WTC11 (cell line): ENCODE measurements around the gene CPT1A.

Source experiments
- ATF1 ChIP-seq: sonication (generic); formaldehyde crosslinking; IDR thresholded peaks from 2 replicates; pipeline ENCODE4 v1.8.1; 2023; ENCODE audit warnings: mild to moderate bottlenecking, moderate library complexity, missing genetic modification reagents
- CREB1 ChIP-seq: sonication (generic); formaldehyde crosslinking; IDR thresholded peaks from 2 replicates; pipeline ENCODE4 v1.8.0; 2023; ENCODE audit warnings: mild to moderate bottlenecking, missing genetic modification reagents
- CTCF ChIP-seq: fragments of 200-600 bp; IDR thresholded peaks from 2 replicates; pipeline ENCODE4 v1.8.0; 2022; ENCODE audit warnings: antibody characterized with exemption
- FOXJ3 ChIP-seq: sonication (generic); formaldehyde crosslinking; IDR thresholded peaks from 2 replicates; pipeline ENCODE4 v1.9.0; 2021; ENCODE audit warnings: missing genetic modification reagents, mild to moderate bottlenecking, borderline replicate concordance
- FOXP1 ChIP-seq: sonication (generic); formaldehyde crosslinking; IDR thresholded peaks from 2 replicates; pipeline ENCODE4 v1.8.0; 2022; ENCODE audit warnings: missing genetic modification reagents, mild to moderate bottlenecking, moderate library complexity, borderline replicate concordance
- KAT7 ChIP-seq: sonication (generic); formaldehyde crosslinking; IDR thresholded peaks from 2 replicates; pipeline ENCODE4 v1.8.1; 2023; ENCODE audit warnings: missing genetic modification reagents, mild to moderate bottlenecking, borderline replicate concordance
- ZNF232 ChIP-seq: sonication (generic); formaldehyde crosslinking; IDR thresholded peaks from 2 replicates; pipeline ENCODE4 v1.8.0; 2022; ENCODE audit warnings: mild to moderate bottlenecking, missing genetic modification reagents
- ZNF317 ChIP-seq: sonication (generic); formaldehyde crosslinking; IDR thresholded peaks from 2 replicates; pipeline ENCODE4 v1.8.1; 2023; ENCODE audit warnings: low read depth, mild to moderate bottlenecking, moderate library complexity, missing genetic modification reagents, borderline replicate concordance
- ZNF416 ChIP-seq: fragments of 250-450 bp; sonication (Bioruptor Pico); IDR thresholded peaks from 2 replicates; pipeline ENCODE4 v1.9.0; 2021; ENCODE audit warnings: mild to moderate bottlenecking, inconsistent platforms
- TF ChIP-seq, protein P1 (sequence below): sonication (generic); formaldehyde crosslinking; IDR thresholded peaks from 2 replicates; pipeline ENCODE4 v1.8.0; 2022; ENCODE audit warnings: mild to moderate bottlenecking, missing genetic modification reagents
- TF ChIP-seq, protein P2 (sequence below): sonication (generic); formaldehyde crosslinking; conservative IDR thresholded peaks from 2 replicates; pipeline ENCODE4 v1.8.1; 2022; ENCODE audit warnings: mild to moderate bottlenecking, missing genetic modification reagents
- TF ChIP-seq, protein P3 (sequence below): sonication (generic); formaldehyde crosslinking; IDR thresholded peaks from 2 replicates; pipeline ENCODE4 v1.8.0; 2023; ENCODE audit warnings: mild to moderate bottlenecking, missing genetic modification reagents

DNA sequence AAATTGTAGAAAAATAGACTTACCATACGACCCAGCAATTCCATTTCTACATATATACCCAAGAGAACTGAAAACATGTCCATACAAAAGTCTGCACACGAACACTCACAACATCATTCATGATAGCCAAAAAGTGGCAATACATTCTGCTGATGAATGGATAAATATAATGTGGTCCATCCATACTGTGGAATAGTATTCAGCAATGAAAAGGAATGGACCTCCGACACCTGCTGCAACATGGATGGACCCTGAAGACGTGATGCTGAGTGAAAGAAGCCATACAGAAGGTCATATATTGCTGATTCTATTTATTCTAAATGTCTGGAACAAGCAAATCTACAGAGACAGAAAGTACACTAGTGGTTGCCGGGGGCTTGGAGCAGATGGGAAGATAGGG lies 19.2 kb downstream of the CPT1A start:
- TF ChIP-seq FOXP1 (CRISPR knock-in tag) (no peak), CTCF (no peak), ZNF416 (CRISPR knock-in tag) (no peak), CREB1 (CRISPR knock-in tag) (no peak), KAT7 (no peak), ZNF317 (CRISPR knock-in tag) (no peak), ATF1 (no peak), ZNF232 (CRISPR knock-in tag) (no peak), FOXJ3 (CRISPR knock-in tag) (no peak)
- TF ChIP-seq, protein P1, sequence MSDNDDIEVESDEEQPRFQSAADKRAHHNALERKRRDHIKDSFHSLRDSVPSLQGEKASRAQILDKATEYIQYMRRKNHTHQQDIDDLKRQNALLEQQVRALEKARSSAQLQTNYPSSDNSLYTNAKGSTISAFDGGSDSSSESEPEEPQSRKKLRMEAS (CRISPR knock-in tag) = no peak
- TF ChIP-seq, protein P2, sequence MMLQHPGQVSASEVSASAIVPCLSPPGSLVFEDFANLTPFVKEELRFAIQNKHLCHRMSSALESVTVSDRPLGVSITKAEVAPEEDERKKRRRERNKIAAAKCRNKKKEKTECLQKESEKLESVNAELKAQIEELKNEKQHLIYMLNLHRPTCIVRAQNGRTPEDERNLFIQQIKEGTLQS (CRISPR knock-in tag) = no peak
- TF ChIP-seq, protein P3, sequence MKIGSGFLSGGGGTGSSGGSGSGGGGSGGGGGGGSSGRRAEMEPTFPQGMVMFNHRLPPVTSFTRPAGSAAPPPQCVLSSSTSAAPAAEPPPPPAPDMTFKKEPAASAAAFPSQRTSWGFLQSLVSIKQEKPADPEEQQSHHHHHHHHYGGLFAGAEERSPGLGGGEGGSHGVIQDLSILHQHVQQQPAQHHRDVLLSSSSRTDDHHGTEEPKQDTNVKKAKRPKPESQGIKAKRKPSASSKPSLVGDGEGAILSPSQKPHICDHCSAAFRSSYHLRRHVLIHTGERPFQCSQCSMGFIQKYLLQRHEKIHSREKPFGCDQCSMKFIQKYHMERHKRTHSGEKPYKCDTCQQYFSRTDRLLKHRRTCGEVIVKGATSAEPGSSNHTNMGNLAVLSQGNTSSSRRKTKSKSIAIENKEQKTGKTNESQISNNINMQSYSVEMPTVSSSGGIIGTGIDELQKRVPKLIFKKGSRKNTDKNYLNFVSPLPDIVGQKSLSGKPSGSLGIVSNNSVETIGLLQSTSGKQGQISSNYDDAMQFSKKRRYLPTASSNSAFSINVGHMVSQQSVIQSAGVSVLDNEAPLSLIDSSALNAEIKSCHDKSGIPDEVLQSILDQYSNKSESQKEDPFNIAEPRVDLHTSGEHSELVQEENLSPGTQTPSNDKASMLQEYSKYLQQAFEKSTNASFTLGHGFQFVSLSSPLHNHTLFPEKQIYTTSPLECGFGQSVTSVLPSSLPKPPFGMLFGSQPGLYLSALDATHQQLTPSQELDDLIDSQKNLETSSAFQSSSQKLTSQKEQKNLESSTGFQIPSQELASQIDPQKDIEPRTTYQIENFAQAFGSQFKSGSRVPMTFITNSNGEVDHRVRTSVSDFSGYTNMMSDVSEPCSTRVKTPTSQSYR (CRISPR knock-in tag) = no peak
